UCSD-AML1 (cell line): ENCODE measurements around the gene OR2G6.
"Not testable (repeated sequence)": the region's sequence is repeated elsewhere in the genome, so short reads cannot be mapped to it uniquely, and the experiment has no call there.

Source experiments
- DNase-seq: peaks from one replicate; lab custom pipeline; 2025; ENCODE audit not compliant: unreplicated experiment; lab: John Stamatoyannopoulos, UW

OR2G6 gene

GRCh38 chr1:248573856-248574255 lies 66.0 kb downstream of the OR2G6 start:
- DNase-seq = not testable (repeated sequence)

- not testable (repeated sequence) for DNase-seq
Measured at GRCh38 chr1:248574657-248575056, 66.8 kb downstream of the OR2G6 start, which contains the start of gene OR2T34. Gene OR2T34 (minus strand): TSS chr1:248574757. CDS start chr1:248574757, 0 bp downstream.

GRCh38 chr1:248576260-248576980 lies 68.5 kb downstream of the OR2G6 start:
- DNase-seq = no peak
